Measurements from ENCODE around the gene RPP38. TPM values are rescaled to one million over a fixed set of nuclear protein-coding genes. Genes with fewer than 3 reads are reported as not detected.

RPP38 gene
- polyA plus RNA-seq, 5 donors, result 25.1 to 28.4 (median 26.0) TPM

GRCh38 chr10:15149042-15149771 lies 52.1 kb downstream of the RPP38 start:
- no peak for DNase-seq

- no peak for DNase-seq
Measured at GRCh38 chr10:15150563-15150962, 53.4 kb downstream of the RPP38 start.

- DNase-seq, result no peak
Measured at GRCh38 chr10:15152556-15152955, 55.4 kb downstream of the RPP38 start.

Other genes starting within 250 kb of the RPP38 start
- 10 to 100 TPM; 13.0 to 26.7 (median 17.0) TPM for gene SUV39H2, start 218.5 kb upstream of the RPP38 start, polyA plus RNA-seq (ENCODE audit: insufficient read depth in 1 of 5, insufficient read length in 5 of 5, low replicate concordance in 1 of 5)
- 10 to 100 TPM; 14.6 to 22.6 (median 22.3) TPM for gene DCLRE1C, start 143.3 kb upstream of the RPP38 start, polyA plus RNA-seq (ENCODE audit: insufficient read depth in 1 of 5, insufficient read length in 5 of 5, low replicate concordance in 1 of 5)
- 1 to 10 TPM in 4 of 5 donors, under 1 TPM in 1; 0.34 to 2.4 (median 1.4) TPM for gene MEIG1, start 138.0 kb upstream of the RPP38 start, polyA plus RNA-seq (ENCODE audit: insufficient read depth in 1 of 5, insufficient read length in 5 of 5, low replicate concordance in 1 of 5)
- under 1 TPM in 4 of 5 donors, not detected in 1; 0.14 to 0.45 (median 0.18) TPM for gene OLAH, start 53.4 kb upstream of the RPP38 start, polyA plus RNA-seq (ENCODE audit: insufficient read depth in 1 of 5, insufficient read length in 5 of 5, low replicate concordance in 1 of 5)
- 1 to 10 TPM; 3.7 to 7.7 (median 5.0) TPM for gene ACBD7, start 8.6 kb upstream of the RPP38 start, polyA plus RNA-seq (ENCODE audit: insufficient read depth in 1 of 5, insufficient read length in 5 of 5, low replicate concordance in 1 of 5)
- 10 to 100 TPM; 27.2 to 41.1 (median 32.7) TPM for gene NMT2, start 71.3 kb downstream of the RPP38 start, polyA plus RNA-seq (ENCODE audit: insufficient read depth in 1 of 5, insufficient read length in 5 of 5, low replicate concordance in 1 of 5)